BE2C (cell line): ENCODE data around the gene PDE8B.

Experiments used
- DNase-seq: peaks from one replicate; pipeline ENCODE4 v3.0.0-alpha.2; 2020
- H3K27me3 ChIP-seq: fragments of 250-450 bp; sonication (Bioruptor Pico); 2 replicates; pipeline ENCODE4 v1.5.1; 2020; ENCODE audit warnings: mild to moderate bottlenecking
- H3K36me3 ChIP-seq: fragments of 250-450 bp; sonication (Bioruptor Pico); 2 replicates; pipeline ENCODE4 v1.5.1; 2020; ENCODE audit warnings: mild to moderate bottlenecking
- H3K4me1 ChIP-seq: fragments of 250-450 bp; sonication (Bioruptor Pico); 2 replicates; pipeline ENCODE4 v1.5.1; 2020
- H3K4me3 ChIP-seq: 2 replicates; pipeline ENCODE4 v1.5.1; 2011; ENCODE audit warnings: low read depth, low read length
- H3K9me3 ChIP-seq: fragments of 250-450 bp; sonication (Bioruptor Pico); 2 replicates; pipeline ENCODE4 v1.5.1; 2020
- CTCF ChIP-seq: IDR thresholded peaks from 2 replicates; pipeline ENCODE4 v1.5.1; 2012; ENCODE audit warnings: mild to moderate bottlenecking, low read depth, low read length

The PDE8B gene

GRCh38 chr5:77309140-77309539 lies 98.7 kb downstream of the PDE8B start:
- H3K9me3 ChIP-seq: no peaks in the 10 kb centered on the region
- DNase-seq: no peak
- no peaks in the 10 kb centered on the region for H3K36me3 ChIP-seq
- H3K4me3 ChIP-seq: no peak overlapping the region
- no peaks in the 10 kb centered on the region for H3K4me1 ChIP-seq
- no peaks in the 10 kb centered on the region for H3K27me3 ChIP-seq
- TF ChIP-seq CTCF: no peak

- no peak overlapping the region for H3K4me3 ChIP-seq
- H3K27me3 ChIP-seq: no peaks in the 10 kb centered on the region
- no peak for TF ChIP-seq CTCF
- no peaks in the 10 kb centered on the region for H3K9me3 ChIP-seq
- no peak for DNase-seq
- no peaks in the 10 kb centered on the region for H3K4me1 ChIP-seq
- no peaks in the 10 kb centered on the region for H3K36me3 ChIP-seq
Observed at GRCh38 chr5:77310494-77311213, 100.2 kb downstream of the PDE8B start.

- Histone ChIP-seq H3K36me3 (no peaks in the 10 kb centered on the region), H3K27me3 (no peaks in the 10 kb centered on the region), H3K4me3 (no peak overlapping the region), H3K4me1 (no peaks in the 10 kb centered on the region), H3K9me3 (no peaks in the 10 kb centered on the region)
- no peak for DNase-seq
- TF ChIP-seq CTCF: no peak
Observed at GRCh38 chr5:77311214-77311571, 100.7 kb downstream of the PDE8B start.

GRCh38 chr5:77312413-77312812 lies 101.9 kb downstream of the PDE8B start:
- Histone ChIP-seq H3K36me3 (no peaks in the 10 kb centered on the region), H3K4me1 (no peaks in the 10 kb centered on the region; the same call in 1 of the 2 replicates), H3K27me3 (no peaks in the 10 kb centered on the region), H3K9me3 (no peaks in the 10 kb centered on the region), H3K4me3 (no peak overlapping the region)
- no peak for DNase-seq
- no peak for TF ChIP-seq CTCF

- Histone ChIP-seq H3K4me1 (no peaks in the 10 kb centered on the region; the same call in 1 of the 2 replicates), H3K9me3 (no peaks in the 10 kb centered on the region), H3K4me3 (no peak overlapping the region), H3K27me3 (no peaks in the 10 kb centered on the region), H3K36me3 (no peaks in the 10 kb centered on the region)
- no peak for TF ChIP-seq CTCF
- no peak for DNase-seq
Observed at GRCh38 chr5:77316871-77317661, 106.6 kb downstream of the PDE8B start.

GRCh38 chr5:77318060-77318459 lies 107.6 kb downstream of the PDE8B start:
- no peaks in the 10 kb centered on the region for H3K36me3 ChIP-seq
- no peak for DNase-seq
- TF ChIP-seq CTCF: no peak
- no peak overlapping the region for H3K4me3 ChIP-seq
- H3K4me1 ChIP-seq: no peaks in the 10 kb centered on the region; the same call in 1 of the 2 replicates
- H3K9me3 ChIP-seq: no peaks in the 10 kb centered on the region
- no peaks in the 10 kb centered on the region for H3K27me3 ChIP-seq
